ENCODE data around the gene MFSD2A.

Gene MFSD2A

GRCh38 chr1:39940980-39941871, 13.7 kb upstream of the MFSD2A start:
- H3K4me3 ChIP-seq (replicated peaks in 1 of 2; ENCODE audit: low read depth in 2 of 2, low read length in 2 of 2): no peak overlapping the region
- DNase-seq (ENCODE audit: low read depth in 2 of 2): no peak
- no peak for TF ChIP-seq CTCF (IDR thresholded peaks at IDR 0.05; ENCODE audit: low read depth, low read length)

- TF ChIP-seq CTCF (IDR thresholded peaks at IDR 0.05; ENCODE audit: low read depth, low read length): no peak
- H3K4me3 ChIP-seq (replicated peaks in 1 of 2; ENCODE audit: low read depth in 2 of 2, low read length in 2 of 2): no peak overlapping the region
- no peak for DNase-seq (ENCODE audit: low read depth in 2 of 2)
Measured at GRCh38 chr1:39943471-39944290, 11.3 kb upstream of the MFSD2A start.

GRCh38 chr1:39944410-39945112, 10.4 kb upstream of the MFSD2A start:
- DNase-seq (ENCODE audit: low read depth in 2 of 2): no peak
- no peak for TF ChIP-seq CTCF (IDR thresholded peaks at IDR 0.05; ENCODE audit: low read depth, low read length)

GRCh38 chr1:39946216-39946615, 8.7 kb upstream of the MFSD2A start:
- H3K4me3 ChIP-seq (replicated peaks in 1 of 2; ENCODE audit: low read depth in 2 of 2, low read length in 2 of 2): no peak overlapping the region
- TF ChIP-seq CTCF (IDR thresholded peaks at IDR 0.05; ENCODE audit: low read depth, low read length): no peak
- DNase-seq (ENCODE audit: low read depth in 2 of 2): no peak

More at GRCh38 chr1:39944410-39945112, 10.4 kb upstream of the MFSD2A start:
- H3K4me3 ChIP-seq (replicated peaks in 1 of 2; ENCODE audit: low read depth in 2 of 2, low read length in 2 of 2): no peak overlapping the region

GRCh38 chr1:39947260-39947659, 7.7 kb upstream of the MFSD2A start:
- H3K4me3 ChIP-seq (replicated peaks in 1 of 2; ENCODE audit: low read depth in 2 of 2, low read length in 2 of 2): no peak overlapping the region
- TF ChIP-seq CTCF (IDR thresholded peaks at IDR 0.05; ENCODE audit: low read depth, low read length): no peak
- no peak for DNase-seq (ENCODE audit: low read depth in 2 of 2)

GRCh38 chr1:39949891-39950290, 5.1 kb upstream of the MFSD2A start:
- no peak for DNase-seq (ENCODE audit: low read depth in 2 of 2)
- TF ChIP-seq CTCF (IDR thresholded peaks at IDR 0.05; ENCODE audit: low read depth, low read length): no peak
- H3K4me3 ChIP-seq (replicated peaks in 1 of 2; ENCODE audit: low read depth in 2 of 2, low read length in 2 of 2): no peak overlapping the region
